Limb (tissue), 2 donors: ENCODE results near the gene ARMH1.
"Not testable (repeated sequence)": the region's sequence is repeated elsewhere in the genome, so short reads cannot be mapped to it uniquely, and the experiment has no call there.

Source experiments
- DNase-seq, 2 donors: peaks; one replicate each; pipeline ENCODE4 v3.0.0-alpha.2; 2016; ENCODE audit errors: extremely low spot score in 2 of 2

ARMH1 gene

DNA sequence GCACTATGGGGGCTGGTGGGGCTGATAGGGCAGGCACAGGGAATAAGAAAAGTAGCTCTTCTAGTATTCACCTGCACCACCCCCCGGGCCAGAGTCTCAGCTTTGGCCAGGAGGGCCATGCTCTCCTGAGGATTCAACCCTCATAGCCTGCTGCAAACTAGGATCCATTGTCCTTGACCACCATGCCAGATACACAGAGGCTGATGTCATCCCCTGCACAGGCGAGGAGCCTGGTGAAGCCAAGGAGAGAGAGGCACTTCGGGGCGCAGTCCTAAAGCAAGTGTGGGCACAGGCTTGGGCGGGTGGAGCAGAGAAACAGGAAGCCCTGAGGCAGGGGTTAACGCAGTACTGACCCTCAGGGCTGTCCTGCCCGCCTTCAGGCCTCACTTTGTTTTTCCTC, 29.7 kb upstream of the ARMH1 start:
- DNase-seq = no peak

DNA sequence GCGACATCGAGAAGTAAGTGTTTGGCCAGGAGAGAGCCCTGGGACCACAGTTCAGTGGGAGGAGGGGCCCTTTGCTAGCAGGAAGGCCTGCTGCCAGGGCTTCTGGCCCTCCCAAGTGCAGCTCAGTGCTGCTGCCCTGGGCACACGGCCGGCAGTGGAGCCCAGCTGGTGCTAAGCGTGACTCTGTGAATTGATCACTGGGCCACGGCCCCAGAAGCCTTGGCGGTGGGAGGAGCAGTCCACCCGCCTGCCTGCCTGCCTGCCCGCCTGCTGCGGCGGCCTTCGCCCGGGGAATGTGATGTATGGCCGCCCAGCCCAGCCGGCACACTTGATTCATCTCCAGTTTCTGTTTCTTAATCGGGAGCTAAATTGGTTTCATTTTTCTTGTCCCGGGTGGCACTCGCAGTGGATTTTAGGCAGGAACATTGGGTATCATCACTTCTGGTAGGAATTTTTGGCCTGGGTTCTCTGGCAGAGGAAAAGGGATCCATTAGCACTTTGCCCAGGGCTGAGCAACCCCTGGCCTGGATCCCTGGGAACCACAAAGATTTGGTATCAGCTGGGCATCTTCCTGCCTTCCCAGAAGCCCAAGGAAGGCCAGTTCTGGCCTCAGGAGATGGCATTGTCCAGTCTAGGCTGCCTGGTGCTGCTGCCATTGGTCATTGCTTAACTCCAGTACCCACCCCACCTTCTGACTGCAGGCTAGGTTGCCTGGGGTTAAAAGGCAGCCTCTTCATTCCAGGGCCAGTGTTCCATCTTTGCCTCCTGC, 28.9 kb upstream of the ARMH1 start:
- peak in 1 of 2 donors; percentile 42 for DNase-seq

DNA sequence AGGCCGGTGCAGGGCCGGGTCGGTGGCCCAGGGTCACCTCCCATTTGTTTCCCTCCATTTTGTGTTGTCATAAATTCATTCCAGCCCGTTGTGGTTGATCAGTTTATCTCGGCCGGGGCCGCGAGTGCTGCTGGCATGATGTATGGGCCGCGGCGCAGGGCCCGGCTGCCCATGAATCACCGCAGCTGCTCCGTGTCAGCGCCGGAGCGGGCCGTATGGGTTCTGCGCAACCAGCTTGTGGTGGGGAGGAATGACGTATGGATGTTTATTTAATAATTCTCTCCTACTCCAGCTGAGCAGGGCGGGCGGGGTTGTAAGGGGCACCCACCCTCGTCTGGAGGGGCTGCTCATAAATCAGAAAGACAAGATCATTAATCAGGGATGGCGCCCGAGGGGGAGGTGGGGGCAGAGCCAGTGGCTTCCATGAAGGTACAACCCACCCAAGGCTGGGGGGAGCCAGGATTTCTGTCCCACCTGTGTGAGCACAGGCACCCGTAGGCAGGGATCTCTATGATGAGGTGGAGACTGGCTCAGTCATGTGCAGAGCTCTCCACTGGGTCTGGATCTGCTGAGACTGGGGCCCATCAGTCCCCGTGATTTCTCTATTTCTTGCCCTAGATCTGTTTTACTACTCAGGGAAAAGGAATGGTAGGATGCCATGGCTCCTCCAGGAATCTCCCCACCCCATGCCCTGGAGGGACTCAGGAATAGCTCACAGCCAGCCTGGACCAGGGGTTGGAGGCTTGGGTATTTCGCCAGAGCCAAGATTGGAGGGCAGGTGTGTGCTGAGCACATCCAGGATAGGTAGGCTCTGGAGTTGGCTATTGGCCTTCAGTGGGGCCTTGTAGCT, 28.0 kb upstream of the ARMH1 start:
- no peak for DNase-seq

DNA sequence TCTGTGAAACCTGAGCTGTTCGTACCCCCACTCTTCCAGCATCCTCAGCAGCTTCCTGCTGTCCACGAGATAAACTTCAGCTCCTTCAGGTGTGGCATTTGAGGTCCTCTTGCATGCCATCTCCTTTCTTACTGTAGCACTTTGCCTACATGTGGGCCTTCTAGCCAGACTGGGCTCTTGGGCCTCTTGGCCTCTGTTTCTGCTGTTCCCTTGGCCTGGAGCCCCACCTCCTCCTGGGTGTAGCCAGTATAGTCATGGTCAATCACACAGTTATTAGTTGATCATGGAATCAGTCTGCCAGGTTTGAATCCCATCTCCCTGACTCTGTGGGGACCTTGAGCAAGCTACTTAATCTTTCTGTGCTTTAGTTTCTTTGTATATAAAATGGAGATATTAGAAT, 26.6 kb upstream of the ARMH1 start:
- DNase-seq = no peak

DNA sequence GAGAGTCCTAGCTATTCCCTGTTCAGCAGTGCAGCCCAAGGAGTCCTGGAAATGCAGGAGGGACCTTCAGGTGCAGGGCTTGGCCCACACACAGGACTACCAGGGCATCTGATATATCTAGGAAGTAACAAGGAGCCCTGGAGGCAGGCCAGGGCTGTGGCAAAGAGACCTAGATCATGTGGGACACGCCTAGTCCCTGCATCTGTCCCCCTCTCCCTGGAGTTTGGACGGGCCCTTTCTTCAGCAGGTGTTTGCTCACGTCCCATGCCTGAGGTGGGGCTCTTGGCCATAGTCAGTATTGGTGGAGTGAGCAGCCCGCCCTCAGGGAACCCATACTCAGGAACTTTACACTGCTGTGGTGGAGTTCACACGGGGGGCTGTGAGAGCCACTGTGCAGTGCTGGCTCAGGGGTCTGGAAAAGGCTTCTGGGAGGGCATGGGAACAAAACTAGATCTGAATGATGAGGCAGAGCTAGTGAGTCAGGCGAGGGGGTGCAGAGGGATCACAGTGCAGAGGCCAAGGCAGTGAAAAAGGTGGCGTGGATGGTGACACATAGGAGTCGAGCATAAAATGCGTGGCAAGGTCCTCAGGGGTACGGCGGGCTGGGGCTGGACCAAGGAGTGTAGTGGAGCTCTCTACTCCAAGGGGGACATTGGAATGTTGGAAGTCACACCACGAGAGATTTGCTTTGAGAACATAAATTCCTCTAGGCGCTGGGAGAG, 25.8 kb upstream of the ARMH1 start:
- DNase-seq = no peak

DNA sequence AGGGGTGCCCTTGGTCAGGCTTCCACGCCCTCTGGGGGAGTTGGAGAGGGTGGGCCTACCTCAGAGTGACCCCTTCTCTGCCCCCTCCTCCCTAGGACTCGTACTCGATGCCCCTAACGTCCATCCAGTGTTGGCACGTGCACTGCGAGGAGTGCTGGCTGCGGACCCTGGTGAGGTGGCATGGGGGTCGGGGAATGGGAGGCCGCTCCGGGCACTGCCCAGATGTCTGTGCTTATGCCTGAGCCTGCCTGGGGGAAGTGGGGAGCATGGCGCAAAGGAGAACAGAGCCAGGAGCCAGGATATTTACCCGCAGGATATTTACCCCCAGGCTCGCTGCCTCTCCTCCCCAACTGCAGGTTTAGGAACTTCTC, 24.7 kb upstream of the ARMH1 start:
- no peak for DNase-seq

DNA sequence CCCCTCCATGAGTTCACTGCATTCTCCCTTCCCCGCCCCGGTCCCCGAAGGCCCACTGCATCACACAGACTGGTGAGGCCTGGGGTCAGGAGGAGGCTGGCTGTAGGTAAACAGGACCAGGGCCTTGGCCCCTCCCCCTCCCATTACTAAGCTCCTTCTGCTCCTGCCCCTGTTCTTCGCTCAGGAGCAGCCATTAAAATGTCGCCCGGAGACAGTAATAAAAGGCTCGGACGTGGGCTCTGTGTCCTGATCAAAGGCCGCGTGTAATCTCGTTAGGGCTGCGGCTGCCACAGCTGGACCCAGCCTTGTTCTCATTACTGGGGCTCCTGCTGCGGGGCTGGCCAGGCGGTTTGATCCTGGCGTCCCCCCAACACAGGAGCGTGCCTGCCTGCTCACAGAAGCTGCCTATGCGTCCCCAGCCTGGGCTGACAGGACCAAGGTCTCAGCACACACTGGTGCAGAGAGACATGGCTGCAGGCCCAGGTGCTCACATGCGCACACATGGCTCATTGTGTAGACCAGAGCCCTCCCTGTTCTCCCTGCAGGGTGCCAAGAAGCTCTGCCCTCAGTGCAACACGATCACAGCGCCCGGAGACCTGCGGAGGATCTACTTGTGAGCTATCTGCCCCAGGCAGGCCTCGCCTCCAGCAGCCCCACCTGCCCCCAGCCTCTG, 24.2 kb upstream of the ARMH1 start:
- DNase-seq = no peak

DNA sequence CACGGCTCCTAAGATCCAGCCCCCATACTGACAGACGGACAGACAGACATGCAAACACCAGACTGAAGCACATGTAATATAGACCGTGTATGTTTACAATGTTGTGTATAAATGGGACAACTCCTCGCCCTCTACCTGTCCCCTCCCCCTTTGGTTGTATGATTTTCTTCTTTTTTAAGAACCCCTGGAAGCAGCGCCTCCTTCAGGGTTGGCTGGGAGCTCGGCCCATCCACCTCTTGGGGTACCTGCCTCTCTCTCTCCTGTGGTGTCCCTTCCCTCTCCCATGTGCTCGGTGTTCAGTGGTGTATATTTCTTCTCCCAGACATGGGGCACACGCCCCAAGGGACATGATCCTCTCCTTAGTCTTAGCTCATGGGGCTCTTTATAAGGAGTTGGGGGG, 23.4 kb upstream of the ARMH1 start:
- DNase-seq = no peak

DNA sequence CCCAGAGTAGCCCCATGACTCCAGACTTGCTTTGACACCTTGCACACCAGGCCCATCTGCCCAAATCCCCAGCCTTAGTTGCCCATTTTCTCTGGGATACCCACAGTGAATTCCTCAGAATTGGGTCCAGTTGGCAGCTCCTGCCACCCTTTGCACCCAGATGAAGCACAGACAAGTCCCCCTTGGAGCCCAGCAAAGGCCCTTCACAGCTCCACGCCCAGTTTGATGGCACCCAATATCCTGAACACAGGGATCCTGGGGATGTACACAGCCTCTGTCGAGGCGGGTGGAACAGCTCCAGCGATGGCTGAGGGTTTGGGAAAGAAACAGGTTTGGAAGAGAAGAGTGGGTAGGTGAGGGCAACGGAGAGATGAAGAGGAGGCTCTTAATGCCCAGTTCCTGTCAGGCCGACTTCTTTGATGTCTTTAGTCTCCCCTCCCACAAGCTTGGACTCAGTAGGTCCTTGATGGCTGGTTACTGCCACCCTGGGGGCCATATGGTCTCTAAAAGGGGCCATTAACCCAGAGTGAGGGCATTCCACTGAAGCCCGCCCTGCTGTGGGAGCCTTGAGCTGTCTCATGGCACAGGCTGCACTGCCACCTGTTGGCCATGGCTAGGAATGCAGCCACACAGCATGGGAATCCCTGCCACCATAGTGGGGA, 21.9 kb upstream of the ARMH1 start:
- peak; percentile 58 to 89 for DNase-seq

DNA sequence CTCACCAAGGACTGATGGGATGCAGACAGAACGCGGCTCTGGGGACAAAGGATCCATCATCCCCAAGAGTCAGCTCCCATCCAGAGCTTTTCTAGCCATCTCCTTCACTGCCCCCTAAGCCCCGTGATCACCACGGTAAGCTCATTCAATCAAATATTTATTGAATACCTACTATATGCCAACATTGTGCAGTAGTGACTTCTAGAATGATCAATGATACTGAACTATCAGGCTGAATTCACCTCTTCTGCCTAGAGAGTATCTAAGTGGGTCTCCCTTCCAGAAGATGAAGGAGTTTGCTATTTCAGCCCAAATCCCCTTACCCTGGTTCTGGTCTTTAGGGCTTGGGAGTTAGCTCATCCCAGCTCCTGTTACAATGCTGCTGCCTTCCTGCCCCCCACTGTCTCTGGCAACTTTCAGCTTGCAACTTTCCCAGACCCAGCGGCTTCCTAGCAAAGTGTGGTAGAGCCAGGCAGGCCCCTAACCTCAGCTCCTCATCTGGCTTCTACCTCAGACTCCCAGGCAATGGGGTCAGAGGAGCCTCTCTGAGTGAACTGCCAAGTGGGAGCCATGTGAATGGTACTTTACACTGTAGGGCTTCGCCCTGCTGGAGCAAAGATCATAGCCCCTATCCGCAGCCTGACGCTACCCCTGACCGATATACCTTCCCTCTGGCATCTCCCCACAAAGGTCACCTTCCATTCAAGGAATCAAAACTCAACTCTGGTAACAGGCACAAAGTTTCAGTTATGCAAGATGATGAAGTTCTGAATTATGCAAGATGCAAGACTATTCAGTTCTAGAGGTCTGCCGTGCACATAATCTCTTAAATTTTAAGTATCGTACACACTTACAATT, 21.2 kb upstream of the ARMH1 start:
- DNase-seq = no peak

DNA sequence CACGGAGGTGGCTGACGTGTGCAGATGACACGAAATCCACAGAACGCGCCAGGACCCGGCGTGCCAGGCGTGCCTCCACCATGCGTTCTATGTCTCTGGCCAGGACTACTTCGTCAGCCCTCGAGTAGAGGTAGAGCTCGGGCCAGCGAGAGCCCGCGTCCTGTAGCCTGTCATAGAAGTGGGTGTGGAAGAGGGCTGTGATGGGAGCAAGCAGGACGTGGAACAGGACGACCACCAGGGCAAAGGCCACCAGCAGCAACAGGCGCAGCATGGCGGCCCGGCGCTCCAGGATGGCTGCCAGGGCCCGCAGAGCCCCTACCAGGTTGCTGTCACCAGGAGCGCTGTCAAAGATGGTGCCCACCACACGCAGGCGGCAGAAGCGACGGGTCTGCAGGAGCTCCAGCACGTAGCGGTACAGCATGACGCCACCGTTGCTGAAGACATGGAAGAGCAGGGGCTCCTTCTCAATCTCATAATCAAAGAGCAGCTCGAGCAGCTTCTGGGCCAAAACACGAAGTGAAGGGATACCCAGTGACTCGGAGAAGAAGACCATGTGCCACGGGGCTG, 19.8 kb upstream of the ARMH1 start:
- DNase-seq = no peak

DNA sequence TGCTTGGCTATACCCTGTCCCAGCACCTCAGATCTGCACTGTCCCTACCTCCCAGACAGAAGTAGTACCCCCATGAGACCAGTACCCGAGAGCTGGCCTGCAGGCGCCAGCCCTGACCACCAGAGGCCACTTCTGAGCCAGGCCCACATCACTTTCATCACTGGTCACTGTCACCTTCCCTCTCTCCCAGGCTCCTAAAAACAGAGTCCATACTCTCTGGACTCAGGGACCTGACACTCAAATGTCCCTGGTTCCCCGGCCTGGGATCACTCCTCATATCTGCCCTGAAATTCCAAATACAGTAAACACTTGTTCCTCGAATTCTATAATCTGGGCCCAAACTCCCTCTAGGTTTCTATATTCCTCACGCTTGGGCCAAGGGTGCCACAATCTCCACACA, 18.9 kb upstream of the ARMH1 start:
- DNase-seq = no peak

DNA sequence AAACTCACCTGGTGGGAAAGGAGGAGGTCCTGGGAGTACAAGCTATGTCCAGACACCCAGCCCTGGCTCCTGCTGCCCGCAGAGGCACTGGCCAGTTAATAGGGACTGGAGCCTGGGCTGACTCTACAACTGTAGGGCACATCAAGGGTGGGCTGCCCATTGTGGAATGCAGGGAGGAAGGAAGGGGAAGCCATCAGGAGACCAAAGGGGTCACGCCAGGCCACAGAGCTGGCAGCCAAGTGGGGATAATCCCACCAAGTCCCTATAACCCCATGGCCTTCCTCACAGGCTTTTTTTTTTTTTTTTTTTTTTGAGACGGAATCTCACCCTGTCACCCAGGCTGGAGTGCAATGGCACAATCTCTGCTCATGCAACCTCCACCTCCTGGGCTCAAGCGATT, 14.9 kb upstream of the ARMH1 start:
- no peak for DNase-seq

DNA sequence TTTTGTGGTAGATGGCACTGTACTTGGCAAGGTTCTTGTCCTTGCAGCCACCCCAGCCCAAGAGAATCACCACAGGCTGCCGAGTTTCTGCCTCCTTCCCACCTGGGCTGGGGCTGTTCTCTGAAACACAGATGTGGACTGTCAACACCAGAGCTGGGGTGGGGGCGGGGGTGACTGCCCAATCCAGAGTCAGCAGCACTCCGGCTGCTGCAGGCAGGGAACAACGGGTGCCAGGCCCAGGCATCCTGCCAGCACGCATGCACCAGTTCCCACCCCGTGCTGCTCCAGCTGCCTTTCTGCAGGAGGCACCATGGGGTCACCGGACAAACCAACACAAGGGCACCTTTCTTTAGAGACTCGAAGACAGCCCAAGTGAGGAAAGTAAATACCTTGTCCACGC, 14.3 kb upstream of the ARMH1 start:
- peak; percentile 43 to 73 for DNase-seq

DNA sequence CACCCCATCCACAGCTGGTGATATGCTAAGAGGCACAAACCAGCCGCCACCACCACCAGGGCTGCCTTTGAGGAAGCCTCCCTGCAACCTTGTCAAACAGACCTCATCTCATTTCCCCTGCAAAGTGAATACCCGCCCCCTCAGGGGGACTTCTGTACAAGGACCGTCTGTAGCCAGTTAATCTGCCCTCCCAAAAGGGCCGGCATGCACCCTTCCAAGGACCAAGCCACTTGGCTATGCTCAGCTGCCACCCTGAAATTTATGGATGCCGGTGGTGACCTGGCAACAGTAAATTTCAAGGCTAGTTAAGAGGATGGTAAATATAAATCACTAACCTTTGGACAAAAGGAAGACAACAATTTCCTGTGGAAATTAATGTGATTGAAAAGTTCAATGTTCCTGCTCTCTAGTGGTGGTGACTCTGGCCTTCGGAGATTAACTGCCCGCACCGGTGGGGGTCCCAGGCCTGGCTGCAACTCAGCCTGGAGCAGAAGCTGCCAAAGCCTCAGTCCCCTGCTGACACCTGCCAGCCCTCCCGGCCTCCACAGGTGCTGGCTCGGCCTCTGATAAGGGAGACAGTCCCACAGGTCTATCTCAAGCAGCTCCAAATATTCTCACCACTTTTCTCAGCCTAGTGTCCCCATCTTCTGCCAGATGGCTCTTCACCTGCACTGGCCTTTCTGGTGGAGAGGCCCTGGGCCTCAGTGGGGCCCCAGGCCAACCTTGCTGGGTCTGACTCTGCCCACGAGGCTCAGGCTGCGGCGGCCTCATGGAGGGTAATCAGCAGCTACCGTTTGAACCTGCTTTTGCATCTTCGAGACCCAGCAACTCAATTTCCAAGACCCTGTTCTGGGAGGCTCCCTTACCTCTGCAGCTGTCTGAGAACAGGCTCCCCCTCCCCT, 12.5 kb upstream of the ARMH1 start:
- DNase-seq = no peak

DNA sequence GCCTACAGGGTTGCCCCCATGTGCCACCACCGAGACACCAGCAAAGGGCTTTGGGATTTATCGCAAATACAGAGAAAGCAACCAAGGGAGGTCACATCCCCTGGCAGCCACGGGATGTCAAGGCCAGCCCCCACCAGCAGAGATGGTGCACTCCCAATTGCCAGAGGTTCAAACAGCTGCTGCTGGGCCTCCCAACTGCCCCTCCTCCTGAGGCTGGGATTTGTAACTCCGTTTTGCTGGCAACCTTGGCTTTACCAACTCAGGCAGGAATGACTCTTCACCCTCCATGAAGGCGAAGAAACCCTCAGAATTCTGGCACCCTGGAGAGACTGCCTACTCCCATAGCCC, 11.9 kb upstream of the ARMH1 start:
- DNase-seq = no peak

DNA sequence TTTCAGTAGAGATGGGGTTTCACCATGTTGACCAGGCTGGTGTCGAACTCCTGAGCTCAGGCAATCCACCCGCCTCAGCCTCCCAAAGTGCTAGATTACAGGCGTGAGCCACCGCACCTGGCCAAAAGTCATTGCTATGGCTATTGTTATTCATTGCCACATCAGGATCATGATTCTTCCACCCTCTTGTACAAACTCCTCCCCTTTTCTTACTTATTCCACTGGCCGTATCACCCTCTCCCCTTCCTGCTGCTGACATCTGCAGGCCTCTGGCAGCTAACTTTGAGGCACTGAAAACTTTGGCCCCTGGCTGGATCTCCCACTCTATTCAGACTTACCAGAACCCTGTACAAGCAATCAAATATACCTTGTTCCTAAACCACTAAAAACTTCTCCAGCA, 11.1 kb upstream of the ARMH1 start:
- DNase-seq = no peak

DNA sequence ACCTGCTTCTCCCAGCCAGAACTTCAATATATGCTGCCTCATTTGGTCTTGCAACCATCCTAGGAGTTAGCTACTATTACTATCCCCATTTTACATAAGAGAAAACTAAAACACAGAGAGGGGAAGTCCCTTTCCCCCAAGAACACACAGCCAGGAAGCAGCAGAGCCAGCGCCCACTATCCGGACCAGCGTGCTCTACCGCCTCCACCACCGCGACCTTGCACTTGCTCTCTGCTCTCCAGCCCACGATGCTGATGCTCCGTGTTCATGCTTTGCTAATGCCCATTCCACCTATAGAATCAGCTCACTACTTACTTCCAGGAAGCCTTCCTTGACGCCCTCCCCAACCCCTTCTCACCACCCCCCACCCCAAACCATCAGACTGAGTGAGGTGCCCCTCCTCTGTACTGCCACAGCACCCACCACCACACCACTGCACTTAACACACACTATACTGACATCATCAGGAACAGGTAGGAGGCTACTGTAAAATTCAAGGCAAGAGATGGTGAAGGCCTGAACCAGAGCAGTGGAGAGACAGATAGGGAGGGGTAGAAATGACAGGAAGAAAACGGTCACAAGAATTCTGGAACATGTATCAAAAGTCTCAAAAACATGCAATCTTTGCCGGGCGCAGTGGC, 9.7 kb upstream of the ARMH1 start:
- DNase-seq = no peak

DNA sequence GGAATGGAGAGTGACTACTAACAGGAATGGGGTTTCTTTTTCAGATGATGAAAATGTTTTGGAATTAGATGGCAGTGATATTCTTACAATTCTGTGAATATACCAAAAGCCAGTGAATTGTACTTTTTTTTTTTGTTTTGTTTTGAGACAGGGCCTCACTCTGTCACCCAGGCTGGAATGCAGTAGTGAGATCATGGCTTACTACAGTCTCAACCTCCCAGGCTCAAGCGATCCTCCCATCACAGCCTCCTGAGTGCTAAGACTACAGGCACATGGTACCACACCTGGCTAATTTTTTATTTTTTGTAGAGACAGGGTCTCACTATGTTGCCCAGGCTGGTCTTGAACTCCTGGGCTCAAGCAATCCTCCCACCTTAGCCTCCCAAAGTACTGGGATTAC, 7.8 kb upstream of the ARMH1 start:
- DNase-seq = not testable (repeated sequence)
